Measurements from ENCODE around the gene PKD1. TPM values are rescaled to one million over a fixed set of nuclear protein-coding genes. Genes with fewer than 3 reads are reported as not detected.

Gene PKD1
- total RNA-seq, 4 donors from 2014 or later = 168 to 376 (median 339) TPM

DNA sequence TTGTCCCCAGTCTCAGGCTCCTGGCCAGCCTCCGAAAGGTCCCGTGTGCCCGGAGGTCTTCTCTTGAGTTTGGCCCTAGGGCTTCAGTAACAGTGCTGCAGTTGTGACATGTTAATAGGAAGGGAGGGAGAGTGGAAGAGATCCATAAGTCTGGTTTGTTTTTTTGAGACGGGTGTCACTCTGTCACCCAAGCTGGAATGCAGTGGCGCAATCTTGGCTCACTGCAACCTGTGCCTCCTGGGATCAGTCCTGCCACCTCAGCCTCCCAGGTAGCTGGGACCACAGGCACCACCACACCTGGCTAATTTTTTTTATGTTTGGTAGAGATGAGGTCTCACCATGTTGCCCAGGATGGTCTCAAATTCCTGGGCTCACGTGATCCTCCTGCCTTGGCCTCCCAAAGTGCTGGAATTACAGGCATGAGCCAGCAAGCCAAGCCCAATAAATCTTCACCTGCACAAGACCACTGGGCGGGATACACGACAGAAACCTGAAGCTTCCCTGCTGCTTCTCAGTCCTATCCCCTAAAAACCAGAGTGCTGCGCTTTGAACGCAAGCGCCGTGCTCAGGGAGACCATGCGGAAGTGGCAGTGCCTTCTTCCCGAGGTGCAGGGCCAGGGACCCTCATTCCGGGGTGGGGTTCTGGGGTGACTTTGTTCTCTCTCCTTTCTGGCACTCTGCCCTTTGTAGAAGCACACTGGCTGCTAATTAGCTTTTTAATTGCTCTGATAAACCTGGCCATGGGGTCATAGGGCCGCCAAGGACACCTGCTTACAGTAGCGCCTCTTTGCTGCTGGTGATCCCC is 30.8 kb upstream of the PKD1 start:
- Histone ChIP-seq H3K27ac (no peak overlapping the region), H3K27me3 (no peaks in the 10 kb centered on the region), H3K36me3 (peaks cover 0 to 10% of the 10 kb centered on the region in 2 donors), H3K9me3 (no peaks in the 10 kb centered on the region), H3K4me3 (no peak overlapping the region), H3K4me1 (peaks cover under 1 to 6% of the 10 kb centered on the region in 2 donors)
- in situ Hi-C loops (cut with MboI; ENCODE audit: low sequenced_read_pairs in 4 of 4) (no loop called here), intact Hi-C loops (cut with DNase I; ENCODE audit: low total_unique reads) (no loop called here)
- ATAC-seq = no peak
- TF ChIP-seq POLR2A (IDR thresholded peaks at IDR 0.05) = no peak
- TF ChIP-seq, protein P1, sequence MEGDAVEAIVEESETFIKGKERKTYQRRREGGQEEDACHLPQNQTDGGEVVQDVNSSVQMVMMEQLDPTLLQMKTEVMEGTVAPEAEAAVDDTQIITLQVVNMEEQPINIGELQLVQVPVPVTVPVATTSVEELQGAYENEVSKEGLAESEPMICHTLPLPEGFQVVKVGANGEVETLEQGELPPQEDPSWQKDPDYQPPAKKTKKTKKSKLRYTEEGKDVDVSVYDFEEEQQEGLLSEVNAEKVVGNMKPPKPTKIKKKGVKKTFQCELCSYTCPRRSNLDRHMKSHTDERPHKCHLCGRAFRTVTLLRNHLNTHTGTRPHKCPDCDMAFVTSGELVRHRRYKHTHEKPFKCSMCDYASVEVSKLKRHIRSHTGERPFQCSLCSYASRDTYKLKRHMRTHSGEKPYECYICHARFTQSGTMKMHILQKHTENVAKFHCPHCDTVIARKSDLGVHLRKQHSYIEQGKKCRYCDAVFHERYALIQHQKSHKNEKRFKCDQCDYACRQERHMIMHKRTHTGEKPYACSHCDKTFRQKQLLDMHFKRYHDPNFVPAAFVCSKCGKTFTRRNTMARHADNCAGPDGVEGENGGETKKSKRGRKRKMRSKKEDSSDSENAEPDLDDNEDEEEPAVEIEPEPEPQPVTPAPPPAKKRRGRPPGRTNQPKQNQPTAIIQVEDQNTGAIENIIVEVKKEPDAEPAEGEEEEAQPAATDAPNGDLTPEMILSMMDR (IDR thresholded peaks at IDR 0.05 in 4 of 5, conservative IDR thresholded peaks at IDR 0.05 in 1 of 5) = no peak
- no peak for DNase-seq

DNA sequence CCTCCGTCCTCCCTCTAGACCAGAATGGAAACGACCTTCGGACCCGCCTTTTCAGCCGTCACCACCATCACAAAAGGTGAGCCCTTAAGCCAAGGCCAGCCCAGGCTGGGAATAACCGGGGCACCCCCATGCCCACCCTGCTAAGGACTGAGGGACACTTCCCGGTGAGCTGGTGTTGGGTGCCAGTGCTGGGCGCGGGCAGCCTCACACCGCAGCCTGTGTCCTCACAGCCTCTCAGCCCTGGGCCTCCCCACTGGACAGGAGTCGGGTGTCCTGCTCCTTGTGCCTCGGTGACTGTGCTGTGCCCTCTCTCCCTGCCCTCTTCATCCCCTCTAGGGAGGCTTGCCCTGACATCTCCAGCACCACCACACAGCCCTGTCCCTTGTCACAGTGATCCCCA is 30.2 kb upstream of the PKD1 start:
- DNase-seq (no peak), ATAC-seq (no peak)
- intact Hi-C loops (cut with DNase I; ENCODE audit: low total_unique reads) (no loop called here), in situ Hi-C loops (cut with MboI; ENCODE audit: low sequenced_read_pairs in 4 of 4) (no loop called here)
- Histone ChIP-seq H3K27me3 (no peaks in the 10 kb centered on the region), H3K36me3 (peaks cover 0 to 7% of the 10 kb centered on the region in 2 donors), H3K4me1 (peaks cover 3 to 6% of the 10 kb centered on the region in 2 donors), H3K27ac (no peak overlapping the region), H3K9me3 (no peaks in the 10 kb centered on the region), H3K4me3 (no peak overlapping the region)
- TF ChIP-seq POLR2A (IDR thresholded peaks at IDR 0.05) = no peak
- TF ChIP-seq, protein P1 (IDR thresholded peaks at IDR 0.05 in 4 of 5, conservative IDR thresholded peaks at IDR 0.05 in 1 of 5) = no peak

DNA sequence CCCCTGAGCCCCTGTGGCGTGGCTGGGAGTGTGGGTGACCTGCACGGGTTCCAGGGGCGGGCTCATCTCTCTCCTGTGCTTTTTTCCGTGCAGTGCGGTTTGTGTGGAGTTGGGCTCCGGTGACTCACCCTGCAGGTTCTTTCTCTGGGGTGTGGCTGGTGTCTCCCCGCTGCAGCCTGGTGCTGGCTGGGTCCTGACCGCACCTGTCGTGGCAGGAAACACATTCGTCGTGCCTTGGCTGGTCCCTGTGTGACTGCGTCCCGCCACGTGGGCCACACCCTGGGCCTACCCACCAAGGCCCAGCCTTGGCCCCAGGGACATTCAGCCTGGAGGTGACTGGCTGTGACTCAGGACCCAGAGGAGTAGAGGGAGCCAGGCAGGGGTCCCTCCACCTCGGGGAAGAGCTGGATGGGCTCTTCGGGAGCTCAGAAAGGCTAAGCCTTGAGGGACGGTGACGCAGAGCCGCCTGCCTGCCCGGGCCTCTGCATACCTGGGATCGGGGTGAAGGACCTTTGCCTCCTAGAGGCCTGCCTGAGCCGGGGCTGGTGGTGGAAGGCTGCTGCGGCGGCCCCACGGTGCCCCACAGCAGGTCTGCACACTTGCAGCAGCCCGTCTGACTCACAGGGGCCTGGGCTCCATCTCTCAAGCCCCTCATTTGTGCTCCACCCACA is 27.6 kb upstream of the PKD1 start:
- TF ChIP-seq, protein P1 (IDR thresholded peaks at IDR 0.05 in 4 of 5, conservative IDR thresholded peaks at IDR 0.05 in 1 of 5) = no peak
- TF ChIP-seq POLR2A (IDR thresholded peaks at IDR 0.05) = no peak
- intact Hi-C loops (cut with DNase I; ENCODE audit: low total_unique reads) (no loop called here), in situ Hi-C loops (cut with MboI; ENCODE audit: low sequenced_read_pairs in 4 of 4) (no loop called here)
- Histone ChIP-seq H3K36me3 (peaks cover 0 to 7% of the 10 kb centered on the region in 2 donors), H3K4me3 (no peak overlapping the region), H3K27ac (no peak overlapping the region), H3K27me3 (no peaks in the 10 kb centered on the region), H3K9me3 (no peaks in the 10 kb centered on the region), H3K4me1 (peaks cover 0 to 15% of the 10 kb centered on the region in 2 donors)
- DNase-seq = no peak
- ATAC-seq = no peak

DNA sequence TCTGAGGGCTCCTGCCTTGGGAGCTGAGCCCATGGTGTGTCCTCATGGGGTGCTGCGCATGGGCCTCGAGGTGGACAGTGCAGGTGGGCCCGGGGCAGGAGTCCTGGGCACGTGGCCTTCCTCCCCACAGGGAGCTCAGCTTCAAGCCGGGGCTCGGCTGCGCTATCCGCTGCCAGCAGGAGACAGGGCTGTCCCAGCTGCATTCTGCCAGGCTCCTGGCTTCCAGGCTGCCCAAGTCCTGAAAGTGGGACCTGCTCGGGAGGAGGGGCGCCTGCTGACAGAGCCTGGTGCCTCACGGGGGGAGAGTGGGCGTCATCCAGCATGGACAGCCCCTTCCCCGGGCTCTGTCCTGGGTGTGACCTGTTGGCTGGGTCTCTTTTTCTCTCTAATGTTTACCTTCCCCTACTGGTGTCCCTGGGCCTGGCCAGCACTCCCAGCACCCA is 27.0 kb upstream of the PKD1 start:
- no peak overlapping the region for H3K4me3 ChIP-seq
- no peaks in the 10 kb centered on the region for H3K9me3 ChIP-seq
- H3K27me3 ChIP-seq = no peaks in the 10 kb centered on the region
- intact Hi-C loops (cut with DNase I; ENCODE audit: low total_unique reads) = no loop called here
- H3K4me1 ChIP-seq = peaks cover 3 to 19% of the 10 kb centered on the region in 2 donors
- ATAC-seq (no peak), DNase-seq (no peak)
- H3K36me3 ChIP-seq = peaks cover 0 to 7% of the 10 kb centered on the region in 2 donors
- no peak overlapping the region for H3K27ac ChIP-seq
- in situ Hi-C loops (cut with MboI; ENCODE audit: low sequenced_read_pairs in 4 of 4) = no loop called here
- no peak for TF ChIP-seq POLR2A (IDR thresholded peaks at IDR 0.05)
- TF ChIP-seq, protein P1 (IDR thresholded peaks at IDR 0.05 in 4 of 5, conservative IDR thresholded peaks at IDR 0.05 in 1 of 5) = no peak
